ENCODE measurements around the gene DNM2. TPM values are rescaled to one million over a fixed set of nuclear protein-coding genes. Genes with fewer than 3 reads are reported as not detected.

Gene DNM2
- total RNA-seq: 90.5 and 96.6 TPM in 2 replicates

GRCh38 chr19:10717356-10718204 is at the start of gene DNM2:
Gene DNM2 (plus strand): TSS chr19:10718079. CDS start chr19:10718243, 164 bp downstream.

GRCh38 chr19:10835754-10836478 is 118.0 kb downstream of the DNM2 start, which contains the start of gene TMED1:
Gene TMED1 (minus strand): TSS chr19:10836212. CDS start chr19:10836191, 21 bp downstream.

GRCh38 chr19:10848230-10848856 is 130.5 kb downstream of the DNM2 start, which contains the start of gene C19orf38:
Gene C19orf38 (plus strand): TSS chr19:10848415. CDS start chr19:10848509, 94 bp downstream.

GRCh38 chr19:10870955-10871603 is 153.2 kb downstream of the DNM2 start, which contains the start of gene CARM1:
Gene CARM1 (plus strand): TSS chr19:10871553. CDS start chr19:10871703, 150 bp downstream.

Other genes with a start within 250 kb of the DNM2 start
- 71.6 and 97.9 TPM in 2 replicates for gene KEAP1, start 214.7 kb upstream of the DNM2 start, total RNA-seq
- gene S1PR5, start 200.6 kb upstream of the DNM2 start, total RNA-seq: 4.1 and 6.2 TPM in 2 replicates
- 11.4 and 12.4 TPM in 2 replicates for gene ATG4D, start 174.2 kb upstream of the DNM2 start, total RNA-seq
- 5.5 and 8.5 TPM in 2 replicates for gene KRI1, start 152.1 kb upstream of the DNM2 start, total RNA-seq
- gene CDKN2D, start 149.1 kb upstream of the DNM2 start, total RNA-seq: 12.0 and 13.7 TPM in 2 replicates
- 0.19 TPM in 1 of 2 replicates, not detected in the other for gene AP1M2, start 130.8 kb upstream of the DNM2 start, total RNA-seq
- gene SLC44A2, start 92.5 kb upstream of the DNM2 start, total RNA-seq: 62.0 and 89.7 TPM in 2 replicates
- 80.6 and 95.6 TPM in 2 replicates for gene ILF3, start 63.7 kb upstream of the DNM2 start, total RNA-seq
- gene QTRT1, start 16.6 kb upstream of the DNM2 start, total RNA-seq: 20.9 and 27.9 TPM in 2 replicates
- 47.0 and 55.4 TPM in 2 replicates for gene TMED1, start 118.1 kb downstream of the DNM2 start, total RNA-seq
- 0.19 and 0.26 TPM in 2 replicates for gene C19orf38, start 130.3 kb downstream of the DNM2 start, total RNA-seq
- gene CARM1, start 153.5 kb downstream of the DNM2 start, total RNA-seq: 18.6 and 19.5 TPM in 2 replicates
- 116 and 130 TPM in 2 replicates for gene YIPF2, start 210.6 kb downstream of the DNM2 start, total RNA-seq
- 21.9 and 25.8 TPM in 2 replicates for gene TIMM29, start 210.7 kb downstream of the DNM2 start, total RNA-seq
- gene SMARCA4, start 243.0 kb downstream of the DNM2 start, total RNA-seq: 59.2 and 62.4 TPM in 2 replicates

All from aortic smooth muscle cell (primary cell).